H9 (cell line): ENCODE results near the gene RCAN1. TPM values are rescaled to one million over a fixed set of nuclear protein-coding genes. Genes with fewer than 3 reads are reported as not detected.

Experiments used
- DNase-seq: peaks from one replicate; pipeline ENCODE4 v3.0.0-alpha.2; 2017
- H2AFZ ChIP-seq: one replicate; pipeline ENCODE4 v1.6.1; 2013; ENCODE audit warnings: mild to moderate bottlenecking, low read length, control low read depth, moderate library complexity
- H2AK5ac ChIP-seq: 2 replicates; pipeline ENCODE4 v1.6.1; 2013; ENCODE audit warnings: low read length, control low read depth, mixed read lengths; ENCODE audit not compliant: insufficient read length
- H2BK120ac ChIP-seq: one replicate; pipeline ENCODE4 v1.6.1; 2013; ENCODE audit warnings: low read depth, mild to moderate bottlenecking, low read length, control low read depth, inconsistent platforms; ENCODE audit not compliant: poor library complexity, severe bottlenecking
- H2BK12ac ChIP-seq: 2 replicates; pipeline ENCODE4 v1.6.1; 2013; ENCODE audit warnings: low read length, control low read depth, mixed read lengths, low read depth; ENCODE audit not compliant: insufficient read length
- H2BK15ac ChIP-seq: 2 replicates; pipeline ENCODE4 v1.6.1; 2013; ENCODE audit warnings: low read depth, low read length, control low read depth
- H2BK20ac ChIP-seq: one replicate; pipeline ENCODE4 v1.6.1; 2013; ENCODE audit warnings: low read depth, mild to moderate bottlenecking, low read length, control low read depth, inconsistent platforms; ENCODE audit not compliant: poor library complexity, severe bottlenecking
- H2BK5ac ChIP-seq: 2 replicates; pipeline ENCODE4 v1.6.1; 2013; ENCODE audit warnings: low read length, control low read depth, mixed read lengths; ENCODE audit not compliant: insufficient read length
- H3K14ac ChIP-seq: 2 replicates; pipeline ENCODE4 v1.6.1; 2013; ENCODE audit warnings: low read length, control low read depth; ENCODE audit not compliant: insufficient read depth
- H3K18ac ChIP-seq: 2 replicates; pipeline ENCODE4 v1.6.1; 2013; ENCODE audit warnings: low read depth, mild to moderate bottlenecking, mixed read lengths, low read length, control low read depth; ENCODE audit not compliant: insufficient read length
- H3K23ac ChIP-seq: 2 replicates; pipeline ENCODE4 v1.6.1; 2013; ENCODE audit warnings: low read length, control low read depth, mixed read lengths, low read depth; ENCODE audit not compliant: insufficient read length
- H3K23me2 ChIP-seq: 2 replicates; pipeline ENCODE4 v1.6.1; 2013; ENCODE audit warnings: low read depth, mild to moderate bottlenecking, mixed read lengths, low read length, control low read depth; ENCODE audit not compliant: insufficient read length, poor library complexity, severe bottlenecking
- H3K27ac ChIP-seq: 2 replicates; pipeline ENCODE4 v1.5.1; 2013; ENCODE audit warnings: low read length, control low read depth, mixed read lengths, low read depth; ENCODE audit not compliant: insufficient read length
- H3K27me3 ChIP-seq: 2 replicates; pipeline ENCODE4 v1.6.1; 2013; ENCODE audit warnings: low read length, control low read depth, inconsistent platforms; ENCODE audit not compliant: insufficient read depth
- H3K4ac ChIP-seq: 2 replicates; pipeline ENCODE4 v1.6.1; 2013; ENCODE audit warnings: low read depth, mild to moderate bottlenecking, control low read depth, inconsistent platforms, low read length, moderate library complexity
- H3K4me1 ChIP-seq: 2 replicates; pipeline ENCODE4 v1.6.1; 2013; ENCODE audit warnings: low read length, control low read depth, inconsistent platforms; ENCODE audit not compliant: insufficient read depth
- H3K4me2 ChIP-seq: 2 replicates; pipeline ENCODE4 v1.6.1; 2013; ENCODE audit warnings: low read length, control low read depth, mixed read lengths; ENCODE audit not compliant: insufficient read length, insufficient read depth
- H3K56ac ChIP-seq: 2 replicates; pipeline ENCODE4 v1.6.1; 2013; ENCODE audit warnings: low read depth, mild to moderate bottlenecking, mixed read lengths, low read length, control low read depth; ENCODE audit not compliant: insufficient read length
- H3K79me1 ChIP-seq: 2 replicates; pipeline ENCODE4 v1.6.1; 2013; ENCODE audit warnings: low read depth, mild to moderate bottlenecking, moderate library complexity, low read length, control low read depth, inconsistent platforms; ENCODE audit not compliant: insufficient read depth, poor library complexity, severe bottlenecking
- H3K79me2 ChIP-seq: 2 replicates; pipeline ENCODE4 v1.6.1; 2013; ENCODE audit warnings: low read length, control low read depth, inconsistent platforms; ENCODE audit not compliant: insufficient read depth
- H3K9ac ChIP-seq: 2 replicates; pipeline ENCODE4 v1.6.1; 2013; ENCODE audit warnings: low read length, control low read depth, mixed read lengths; ENCODE audit not compliant: insufficient read length; ENCODE audit errors: extremely low read depth
- H3K9me3 ChIP-seq: one replicate; pipeline ENCODE4 v1.6.1; 2013; ENCODE audit warnings: low read depth, low read length, inconsistent platforms; ENCODE audit not compliant: control insufficient read depth
- H3T11ph ChIP-seq: one replicate; pipeline ENCODE4 v1.6.1; 2013; ENCODE audit warnings: mild to moderate bottlenecking, low read length, control low read depth, inconsistent platforms
- H4K20me1 ChIP-seq: one replicate; pipeline ENCODE4 v1.6.1; 2013; ENCODE audit not compliant: control insufficient read depth, insufficient read length, insufficient read depth
- H4K5ac ChIP-seq: 2 replicates; pipeline ENCODE4 v1.6.1; 2013; ENCODE audit warnings: low read depth, mild to moderate bottlenecking, mixed read lengths, low read length, control low read depth; ENCODE audit not compliant: insufficient read length
- H4K8ac ChIP-seq: replicated peaks from 2 replicates; pipeline ENCODE4 v1.6.1; 2013; ENCODE audit warnings: low read length, control low read depth, mixed read lengths, low read depth; ENCODE audit not compliant: insufficient read length
- H4K91ac ChIP-seq: 2 replicates; pipeline ENCODE4 v1.6.1; 2013; ENCODE audit warnings: low read depth, mild to moderate bottlenecking, moderate library complexity, mixed read lengths, low read length, control low read depth; ENCODE audit not compliant: insufficient read length
- H3K27ac Mint-ChIP-seq, 3 experiments: 2 replicates in 2 of 3; 3 replicates in 1 of 3; pipeline ENCODE4 v1.8.0; 2020 to 2021; ENCODE audit warnings: mixed read lengths in 3 of 3, mild to moderate bottlenecking in 1 of 3, moderate library complexity in 1 of 3
- H3K27me3 Mint-ChIP-seq: 2 replicates; pipeline ENCODE4 v1.8.0; 2021; ENCODE audit warnings: low read depth, mild to moderate bottlenecking, moderate library complexity, mixed read lengths
- H3K36me3 Mint-ChIP-seq, 3 experiments: 2 replicates in 2 of 3; 3 replicates in 1 of 3; pipeline ENCODE4 v1.8.0; 2020 to 2021; ENCODE audit warnings: low read depth in 3 of 3, mixed read lengths in 3 of 3; ENCODE audit not compliant: insufficient read depth in 1 of 3
- H3K4me1 Mint-ChIP-seq, 2 experiments: 2 replicates each; pipeline ENCODE4 v1.8.0; 2020; ENCODE audit warnings: mixed read lengths in 2 of 2
- H3K4me3 Mint-ChIP-seq, 2 experiments: 2 replicates in 1 of 2; 3 replicates in 1 of 2; pipeline ENCODE4 v1.8.0; 2020 to 2021; ENCODE audit warnings: mild to moderate bottlenecking in 2 of 2, mixed read lengths in 2 of 2, moderate library complexity in 1 of 2
- H3K9me3 Mint-ChIP-seq, 2 experiments: 2 replicates in 1 of 2; 3 replicates in 1 of 2; pipeline ENCODE4 v1.8.0; 2020; ENCODE audit warnings: mild to moderate bottlenecking in 2 of 2, mixed read lengths in 2 of 2, moderate library complexity in 1 of 2
- CTCF ChIP-seq: fragments of 200-600 bp; sonication (generic); conservative IDR thresholded peaks from 3 replicates; pipeline ENCODE4 v1.8.0; 2021; ENCODE audit warnings: antibody characterized with exemption, mild to moderate bottlenecking
- WGBS: extraction: QIAGEN DNeasy Blood & Tissue Kit; methylation state at CpG from one replicate; pipeline ENCODE4 v1.1.7; 2013; ENCODE audit warnings: missing lambda C conversion rate, low lambda C conversion rate, mixed read lengths; ENCODE audit not compliant: insufficient read length; ENCODE audit errors: extremely low coverage; 5-methylcytosine and 5-hydroxymethylcytosine counted together
- total RNA-seq: library from RNA; stranded (reverse); gene quantifications from 2 replicates; pipeline ENCODE4 v1.2.1, GENCODE V29; 2021

RCAN1 gene
- total RNA-seq, 1 experiment from 2014 or later, result 7.0 TPM

GRCh38 chr21:34504595-34504994 is 110.3 kb downstream of the RCAN1 start:
- H2BK120ac ChIP-seq, result no peak overlapping the region

More at GRCh38 chr21:34504595-34504994, 110.3 kb downstream of the RCAN1 start:
- Histone ChIP-seq H4K8ac (no peak overlapping the region), H2AFZ (no peak overlapping the region), H3K14ac (no peak overlapping the region), H3K4me2 (no peak overlapping the region), H3K4ac (no peak overlapping the region), H3K79me1 (no peaks in the 10 kb centered on the region), H2BK12ac (no peak overlapping the region), H4K91ac (no peak overlapping the region), H2AK5ac (no peak overlapping the region), H3K23ac (no peak overlapping the region), H3K18ac (no peak overlapping the region), H2BK15ac (no peak overlapping the region), H4K20me1 (no peaks in the 10 kb centered on the region), H3K56ac (no peak overlapping the region), H2BK5ac (no peak overlapping the region), H3K9me3 (no peaks in the 10 kb centered on the region), H3K4me1 (no peaks in the 10 kb centered on the region), H3K27ac (no peak overlapping the region), H3K9ac (no peak overlapping the region), H4K5ac (no peak overlapping the region), H3K79me2 (no peaks in the 10 kb centered on the region), H3K23me2 (no peaks in the 10 kb centered on the region), H2BK20ac (no peak overlapping the region), H3K27me3 (no peaks in the 10 kb centered on the region), H3T11ph (no peak overlapping the region)
- H3K4me1 Mint-ChIP-seq, result no peaks in the 10 kb centered on the region
- no peaks in the 10 kb centered on the region; a peak in 1 of 7 replicates for H3K36me3 Mint-ChIP-seq
- no peak for TF ChIP-seq CTCF
- no peak overlapping the region for H3K27ac Mint-ChIP-seq
- H3K27me3 Mint-ChIP-seq, result peaks cover 4% of the 10 kb centered on the region; the same call in 1 of the 2 replicates
- DNase-seq, result no peak
- H3K9me3 Mint-ChIP-seq, result no peaks in the 10 kb centered on the region; a peak in 1 of 5 replicates
- no CpG with 5 or more reads among the region's 2 CpGs for WGBS
- no peak overlapping the region for H3K4me3 Mint-ChIP-seq
